ENCODE results near the gene HSPA1L.

DNA sequence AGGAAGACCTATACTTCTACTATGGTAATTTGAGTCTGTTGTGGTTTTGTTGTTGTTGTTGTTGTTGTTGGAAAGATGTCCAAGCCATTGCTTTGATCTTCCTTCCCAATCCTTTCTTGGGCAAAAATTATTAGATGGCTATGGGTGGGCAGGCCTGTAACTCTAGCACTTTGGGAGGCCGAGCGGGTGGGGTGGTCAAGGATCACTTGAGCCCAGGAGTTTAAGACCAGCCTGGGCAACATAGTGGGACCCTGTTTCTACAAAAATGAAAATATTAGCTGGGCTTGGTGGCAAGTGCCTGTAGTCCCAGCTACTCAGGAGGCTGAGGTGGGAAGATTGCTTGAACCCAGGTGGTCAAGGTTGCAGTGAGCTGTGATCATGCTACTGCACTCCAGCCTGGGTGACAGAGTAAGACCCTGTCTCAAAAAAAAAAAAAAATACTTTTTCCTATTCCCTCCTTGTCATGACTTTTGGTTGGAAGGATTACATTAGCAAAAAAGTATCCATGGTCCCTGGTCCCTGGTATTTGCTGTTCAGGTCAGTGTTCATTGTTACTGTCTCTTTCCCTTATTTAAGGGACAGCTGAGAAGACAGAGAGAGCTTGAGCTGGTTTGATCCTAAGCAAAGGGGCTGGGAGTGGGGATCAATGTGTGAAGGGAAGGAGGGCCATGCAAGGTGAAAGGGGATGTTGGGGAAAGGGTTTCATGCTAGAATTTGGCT is 35.8 kb upstream of the HSPA1L start:
- TF ChIP-seq, protein P1, sequence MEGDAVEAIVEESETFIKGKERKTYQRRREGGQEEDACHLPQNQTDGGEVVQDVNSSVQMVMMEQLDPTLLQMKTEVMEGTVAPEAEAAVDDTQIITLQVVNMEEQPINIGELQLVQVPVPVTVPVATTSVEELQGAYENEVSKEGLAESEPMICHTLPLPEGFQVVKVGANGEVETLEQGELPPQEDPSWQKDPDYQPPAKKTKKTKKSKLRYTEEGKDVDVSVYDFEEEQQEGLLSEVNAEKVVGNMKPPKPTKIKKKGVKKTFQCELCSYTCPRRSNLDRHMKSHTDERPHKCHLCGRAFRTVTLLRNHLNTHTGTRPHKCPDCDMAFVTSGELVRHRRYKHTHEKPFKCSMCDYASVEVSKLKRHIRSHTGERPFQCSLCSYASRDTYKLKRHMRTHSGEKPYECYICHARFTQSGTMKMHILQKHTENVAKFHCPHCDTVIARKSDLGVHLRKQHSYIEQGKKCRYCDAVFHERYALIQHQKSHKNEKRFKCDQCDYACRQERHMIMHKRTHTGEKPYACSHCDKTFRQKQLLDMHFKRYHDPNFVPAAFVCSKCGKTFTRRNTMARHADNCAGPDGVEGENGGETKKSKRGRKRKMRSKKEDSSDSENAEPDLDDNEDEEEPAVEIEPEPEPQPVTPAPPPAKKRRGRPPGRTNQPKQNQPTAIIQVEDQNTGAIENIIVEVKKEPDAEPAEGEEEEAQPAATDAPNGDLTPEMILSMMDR (conservative IDR thresholded peaks at IDR 0.05; ENCODE audit: low read depth, low read length) = no peak
- TF ChIP-seq EZH2 (IDR thresholded peaks at IDR 0.05; ENCODE audit: borderline replicate concordance, low read depth, low read length, poor library complexity, severe bottlenecking) = no peak
